GM21423 (cell line): ENCODE results near the gene CHSY1.
"Not testable (repeated sequence)": the region's sequence is repeated elsewhere in the genome, so short reads cannot be mapped to it uniquely, and the experiment has no call there.

Experiments used
- ATAC-seq: cut with Tn5 transposase; IDR thresholded peaks from one replicate; pipeline ENCODE4 v1.9.1; 2021; ENCODE audit warnings: mild to moderate bottlenecking, moderate library complexity; ENCODE audit not compliant: unreplicated experiment

CHSY1 gene, protein sequence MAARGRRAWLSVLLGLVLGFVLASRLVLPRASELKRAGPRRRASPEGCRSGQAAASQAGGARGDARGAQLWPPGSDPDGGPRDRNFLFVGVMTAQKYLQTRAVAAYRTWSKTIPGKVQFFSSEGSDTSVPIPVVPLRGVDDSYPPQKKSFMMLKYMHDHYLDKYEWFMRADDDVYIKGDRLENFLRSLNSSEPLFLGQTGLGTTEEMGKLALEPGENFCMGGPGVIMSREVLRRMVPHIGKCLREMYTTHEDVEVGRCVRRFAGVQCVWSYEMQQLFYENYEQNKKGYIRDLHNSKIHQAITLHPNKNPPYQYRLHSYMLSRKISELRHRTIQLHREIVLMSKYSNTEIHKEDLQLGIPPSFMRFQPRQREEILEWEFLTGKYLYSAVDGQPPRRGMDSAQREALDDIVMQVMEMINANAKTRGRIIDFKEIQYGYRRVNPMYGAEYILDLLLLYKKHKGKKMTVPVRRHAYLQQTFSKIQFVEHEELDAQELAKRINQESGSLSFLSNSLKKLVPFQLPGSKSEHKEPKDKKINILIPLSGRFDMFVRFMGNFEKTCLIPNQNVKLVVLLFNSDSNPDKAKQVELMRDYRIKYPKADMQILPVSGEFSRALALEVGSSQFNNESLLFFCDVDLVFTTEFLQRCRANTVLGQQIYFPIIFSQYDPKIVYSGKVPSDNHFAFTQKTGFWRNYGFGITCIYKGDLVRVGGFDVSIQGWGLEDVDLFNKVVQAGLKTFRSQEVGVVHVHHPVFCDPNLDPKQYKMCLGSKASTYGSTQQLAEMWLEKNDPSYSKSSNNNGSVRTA

DNA sequence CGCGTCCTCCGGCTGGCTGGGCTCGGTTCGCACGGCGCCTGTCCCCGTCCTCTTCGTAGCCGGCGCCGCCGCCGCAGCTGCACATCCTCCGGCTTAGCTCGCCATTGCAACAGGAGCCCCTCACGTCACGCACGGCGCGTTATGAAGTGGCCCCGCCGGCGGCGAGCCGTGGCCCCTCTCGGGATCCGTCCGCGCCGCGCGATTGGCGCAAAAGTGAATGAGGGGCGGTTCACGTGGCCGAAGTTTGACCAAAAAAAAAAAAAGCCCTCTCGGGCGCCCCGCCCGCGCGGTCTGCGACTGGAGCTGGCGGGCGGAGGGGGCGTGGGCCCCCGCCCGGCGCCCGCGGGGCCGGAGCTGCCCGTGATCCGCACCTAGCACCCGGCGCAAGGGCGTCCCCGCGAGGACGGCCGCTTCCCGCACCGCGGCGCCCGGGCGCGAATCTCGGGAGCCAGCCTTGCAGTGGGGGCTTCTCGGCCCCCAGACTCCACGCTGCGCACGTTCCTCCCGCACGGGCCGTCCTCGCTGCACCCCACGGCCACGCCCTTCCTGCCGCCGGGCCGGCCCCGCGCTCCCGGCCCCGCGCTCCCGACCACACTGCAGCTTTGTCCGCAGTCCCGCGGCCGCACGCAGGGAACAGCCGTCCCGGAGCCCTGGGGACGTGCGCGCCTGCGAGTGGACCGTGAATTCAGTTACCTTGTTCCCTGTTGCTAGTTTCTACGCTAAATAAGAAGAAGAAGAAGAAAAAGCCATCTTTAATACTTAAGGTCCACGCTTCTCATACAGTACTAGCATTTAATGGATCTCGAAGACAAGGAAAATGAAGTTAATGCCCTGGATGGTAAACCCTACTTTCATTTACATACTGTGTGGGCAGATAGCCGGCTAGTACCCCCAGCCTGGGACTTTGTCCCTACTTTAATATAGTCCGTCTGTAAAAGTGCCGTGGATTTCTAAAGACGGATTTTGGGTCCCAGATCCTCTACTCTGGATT lies at the start of gene CHSY1:
Gene CHSY1 (minus strand): TSS at position 219 of the 991 bp plus-strand sequence. CDS start 592 bp downstream, outside the sequence.
- ATAC-seq: peak; percentile 71

DNA sequence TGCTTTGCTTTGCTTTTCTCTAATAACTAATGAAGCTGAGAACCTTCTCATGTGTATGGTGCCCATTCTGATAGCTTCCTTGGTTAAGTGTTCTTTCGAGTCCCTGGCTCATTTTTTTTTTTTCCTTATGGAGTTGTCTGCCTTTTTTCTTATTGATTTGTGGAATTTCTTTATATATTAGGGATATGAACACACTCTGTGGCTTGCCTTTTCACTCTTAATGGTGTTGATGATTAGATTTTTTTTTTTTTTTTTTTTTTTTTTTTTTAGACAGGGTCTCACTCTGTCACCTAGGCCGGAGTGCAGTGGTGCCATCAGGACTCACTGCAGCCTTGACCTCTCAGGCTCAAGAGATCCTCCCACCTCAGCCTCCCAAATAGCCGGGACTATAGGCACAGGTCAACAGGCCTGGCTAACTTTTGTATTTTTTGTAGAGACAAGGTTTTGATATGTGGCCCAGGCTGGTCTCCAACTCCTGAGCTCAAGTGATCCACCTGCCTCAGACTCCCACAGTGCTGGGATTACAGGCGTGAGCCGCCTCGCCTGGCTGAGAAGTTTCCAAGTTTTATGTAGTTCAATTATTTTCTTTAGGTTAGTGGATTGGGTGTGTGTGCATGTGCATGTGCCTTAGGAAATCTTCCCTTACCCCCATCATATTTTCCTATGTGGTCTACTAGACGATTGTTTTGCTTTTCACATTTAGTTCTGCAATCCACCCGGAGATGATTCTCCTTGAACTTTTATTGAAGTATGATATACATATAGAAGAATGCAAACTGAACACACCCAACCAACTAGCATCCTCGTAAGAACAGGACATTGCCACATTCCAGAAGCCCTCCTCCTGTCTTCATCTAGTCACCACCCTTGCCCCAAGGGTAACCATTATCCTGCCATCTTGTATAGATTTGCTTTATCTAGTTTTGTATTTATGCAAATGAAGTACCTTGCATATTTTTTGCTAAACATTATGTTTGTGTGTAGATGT lies 44.9 kb upstream of the CHSY1 start:
- no peak for ATAC-seq

DNA sequence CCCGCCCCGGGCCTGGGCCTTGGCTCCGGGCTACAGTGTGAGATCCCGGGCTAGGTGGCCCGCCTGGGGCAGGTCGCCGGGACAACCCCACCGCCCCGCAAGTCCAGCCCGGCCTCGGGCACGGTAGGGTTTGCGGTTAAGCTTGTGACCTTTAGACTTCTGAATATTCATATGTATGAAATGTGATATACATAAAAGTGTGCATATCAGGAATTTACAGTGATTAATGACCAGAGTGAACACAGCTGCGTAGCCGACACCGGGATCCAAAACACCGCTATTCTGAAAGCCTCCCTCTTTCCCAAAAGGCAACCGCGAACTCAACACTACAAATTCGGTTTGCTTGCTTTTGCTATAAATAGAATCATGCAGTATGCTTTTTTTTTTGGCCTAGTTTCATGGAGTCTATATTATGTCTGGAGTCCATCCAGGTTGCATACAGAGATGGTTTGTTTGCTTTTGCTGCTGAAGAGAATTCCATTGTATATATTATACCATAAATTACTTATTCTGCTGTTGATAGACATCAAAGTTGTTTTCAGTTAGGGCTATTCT lies 43.8 kb upstream of the CHSY1 start:
- ATAC-seq: no peak

DNA sequence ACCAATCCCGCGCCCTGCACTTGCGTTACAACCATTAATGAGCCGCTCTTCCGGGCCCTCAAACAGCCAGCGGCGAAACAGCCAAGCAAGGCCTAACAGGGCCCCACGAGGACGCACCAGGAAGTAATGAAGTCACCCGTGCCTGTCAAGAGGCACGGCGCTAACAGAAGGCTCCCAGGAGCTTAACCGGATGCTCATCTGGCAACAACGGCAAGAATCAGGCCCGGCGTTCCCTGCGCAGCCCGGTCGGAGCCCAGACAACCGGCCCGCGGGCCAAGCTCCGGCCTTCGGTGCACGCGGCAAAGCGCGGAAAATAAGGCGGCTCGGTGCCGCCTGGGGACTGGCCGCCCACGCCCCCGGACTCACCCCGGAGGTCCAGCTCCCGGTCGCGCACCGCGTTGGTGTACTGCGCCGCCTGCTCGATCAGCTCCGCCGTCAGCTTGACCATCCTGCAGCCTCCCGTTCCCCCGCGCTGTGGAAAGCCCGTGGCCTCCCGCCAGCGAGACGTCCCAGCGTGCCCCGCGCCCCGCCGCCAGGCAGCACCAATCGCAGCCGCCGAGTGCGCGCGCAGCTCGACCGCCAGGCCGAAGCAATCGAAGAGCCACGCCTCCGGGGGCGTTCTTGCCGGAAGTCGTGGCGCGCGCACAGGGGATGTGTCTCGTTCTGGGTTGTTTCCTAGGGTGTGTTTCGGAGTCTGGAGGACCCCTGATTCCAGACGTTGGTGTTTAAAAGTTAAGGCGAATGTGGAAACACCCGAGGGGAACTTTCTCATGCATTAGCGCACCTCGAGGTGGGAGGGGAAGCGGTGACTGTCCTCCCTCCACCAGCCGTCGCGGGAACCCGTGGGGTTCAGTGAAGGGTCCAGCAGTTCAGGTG lies 43.1 kb upstream of the CHSY1 start, which contains the start of gene SNRPA1:
Gene SNRPA1 (minus strand): TSS at position 518 of the 876 bp plus-strand sequence. CDS start 70 bp downstream, at position 448.
- peak; percentile 77 for ATAC-seq

DNA sequence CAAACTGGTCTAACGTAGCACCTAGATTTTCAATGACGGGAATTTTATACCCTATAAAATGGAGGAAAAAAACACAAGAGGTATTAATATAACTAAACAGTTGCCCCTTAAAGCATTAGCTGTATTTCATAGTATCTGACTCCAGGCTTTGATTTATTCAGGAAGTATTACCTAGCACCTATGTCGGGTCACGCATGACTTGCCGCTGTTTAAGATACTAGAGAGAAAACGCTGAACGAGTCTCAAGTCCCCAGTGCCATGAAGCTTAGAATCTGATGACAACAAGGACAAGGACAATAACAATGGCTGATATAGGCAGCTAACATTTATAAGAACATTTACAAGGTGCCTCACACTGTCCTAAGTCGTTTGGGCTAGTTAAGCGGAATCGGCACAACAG lies 41.3 kb upstream of the CHSY1 start:
- ATAC-seq: no peak

DNA sequence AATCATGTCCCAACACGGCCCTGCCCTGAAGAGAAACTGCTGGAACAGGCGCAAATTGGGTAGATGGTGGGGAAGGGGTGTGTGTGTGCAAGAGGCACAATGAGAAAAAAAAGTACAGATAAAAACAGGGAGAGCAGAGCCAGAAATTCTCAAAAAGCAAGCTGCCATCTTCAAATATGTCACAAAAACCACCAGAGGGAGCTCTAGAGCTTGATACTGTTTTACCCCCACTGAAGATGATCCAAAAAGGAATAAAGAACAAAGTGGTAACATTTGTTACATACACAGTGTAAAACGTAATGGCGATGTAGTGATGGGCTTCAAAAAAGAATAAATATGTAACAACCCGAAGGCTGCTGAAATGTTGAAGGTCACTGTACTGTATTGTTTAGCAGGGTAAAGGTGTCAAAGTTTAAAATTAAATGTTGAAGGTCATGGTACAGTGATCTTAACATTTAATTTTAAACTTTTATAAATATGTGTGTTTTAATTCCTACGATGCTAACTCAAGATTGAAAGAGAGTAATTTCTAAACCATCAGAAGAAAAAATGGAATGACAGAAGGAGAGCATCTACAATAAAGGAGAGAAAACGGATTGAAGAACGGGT lies 37.2 kb upstream of the CHSY1 start:
- no peak for ATAC-seq

DNA sequence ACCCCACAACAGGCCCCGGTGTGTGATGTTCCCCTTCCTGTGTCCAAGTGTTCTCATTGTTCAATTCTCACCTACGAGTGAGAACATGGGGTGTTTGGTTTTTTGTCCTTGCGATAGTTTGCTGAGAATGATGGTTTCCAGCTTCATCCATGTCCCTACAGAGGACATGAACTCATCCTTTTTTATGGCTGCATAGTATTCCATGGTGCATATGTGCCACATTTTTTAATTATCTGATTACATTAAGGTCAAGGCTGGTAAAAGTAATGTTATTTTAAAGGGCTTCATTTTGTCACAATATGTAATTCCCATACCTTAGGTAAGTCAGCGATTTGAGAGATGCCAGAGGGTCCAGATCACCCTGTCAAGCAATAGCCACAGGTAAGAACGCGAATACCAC lies 35.5 kb upstream of the CHSY1 start:
- not testable (repeated sequence) for ATAC-seq

DNA sequence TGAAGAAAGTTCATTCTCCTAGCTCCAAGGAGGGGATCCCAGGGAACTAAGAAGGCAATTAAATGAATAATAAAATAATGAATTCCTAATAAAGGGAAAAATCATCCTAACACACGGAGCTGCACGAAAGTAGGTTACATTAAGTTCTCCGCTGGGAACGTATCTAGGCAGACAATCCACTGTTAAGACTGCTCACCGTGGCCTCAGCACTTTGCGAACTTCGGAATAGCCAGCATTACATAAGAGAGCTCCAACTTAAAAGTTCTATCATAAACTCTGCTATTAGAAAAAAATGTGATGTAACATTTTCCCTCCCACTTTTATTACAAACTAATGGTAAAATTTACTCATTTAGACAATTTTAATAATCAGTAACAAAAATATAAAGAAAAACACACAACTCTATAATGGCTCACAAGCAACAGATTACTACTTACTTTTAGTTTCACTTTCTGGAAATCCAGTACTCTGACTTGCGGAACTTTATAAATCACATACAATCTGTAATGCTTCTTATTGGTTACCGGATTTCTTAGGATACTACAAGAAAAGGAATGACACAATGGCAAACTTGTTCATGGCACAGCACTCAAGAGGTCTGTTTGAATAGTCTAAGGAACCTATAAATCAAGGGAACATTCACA lies 34.7 kb upstream of the CHSY1 start:
- ATAC-seq: no peak

DNA sequence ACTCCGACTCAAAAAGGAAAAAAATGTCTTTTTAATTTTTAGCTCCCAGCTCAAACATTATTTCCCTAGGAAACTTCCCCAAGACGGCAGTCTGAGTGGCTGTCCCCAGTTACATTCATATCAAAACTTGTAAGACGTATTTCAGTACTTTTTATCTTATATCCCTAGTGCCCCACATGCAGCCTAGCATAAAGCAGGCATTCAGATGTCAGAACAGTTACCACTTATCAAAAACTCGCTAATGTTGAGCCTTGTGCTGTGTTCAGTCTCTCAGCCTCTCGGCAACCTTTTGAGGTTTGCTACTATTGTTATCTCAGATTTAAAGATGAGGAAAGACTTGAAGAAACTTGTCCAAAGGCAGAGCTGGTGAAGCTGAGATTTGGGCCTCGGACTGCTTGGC lies 32.1 kb upstream of the CHSY1 start:
- ATAC-seq: no peak

DNA sequence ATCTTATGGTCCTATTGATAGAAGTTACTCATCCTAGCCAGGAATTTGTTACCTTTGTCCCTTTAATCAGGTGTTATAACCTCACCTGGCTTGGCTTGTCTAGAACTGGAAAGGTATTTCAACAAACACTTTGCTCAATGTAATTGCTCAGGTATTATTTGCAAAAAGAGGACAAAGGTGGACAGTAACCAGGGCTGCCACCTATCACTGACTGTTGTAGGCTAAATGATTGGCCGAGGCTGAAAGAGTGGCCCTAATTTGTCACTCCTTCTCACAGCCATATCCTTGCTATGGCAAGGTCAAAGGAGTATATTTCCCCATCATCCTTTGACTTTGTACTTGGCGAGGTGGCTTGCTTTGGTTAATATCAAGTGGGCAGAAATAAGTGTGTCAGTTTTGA lies 28.2 kb upstream of the CHSY1 start:
- no peak for ATAC-seq

DNA sequence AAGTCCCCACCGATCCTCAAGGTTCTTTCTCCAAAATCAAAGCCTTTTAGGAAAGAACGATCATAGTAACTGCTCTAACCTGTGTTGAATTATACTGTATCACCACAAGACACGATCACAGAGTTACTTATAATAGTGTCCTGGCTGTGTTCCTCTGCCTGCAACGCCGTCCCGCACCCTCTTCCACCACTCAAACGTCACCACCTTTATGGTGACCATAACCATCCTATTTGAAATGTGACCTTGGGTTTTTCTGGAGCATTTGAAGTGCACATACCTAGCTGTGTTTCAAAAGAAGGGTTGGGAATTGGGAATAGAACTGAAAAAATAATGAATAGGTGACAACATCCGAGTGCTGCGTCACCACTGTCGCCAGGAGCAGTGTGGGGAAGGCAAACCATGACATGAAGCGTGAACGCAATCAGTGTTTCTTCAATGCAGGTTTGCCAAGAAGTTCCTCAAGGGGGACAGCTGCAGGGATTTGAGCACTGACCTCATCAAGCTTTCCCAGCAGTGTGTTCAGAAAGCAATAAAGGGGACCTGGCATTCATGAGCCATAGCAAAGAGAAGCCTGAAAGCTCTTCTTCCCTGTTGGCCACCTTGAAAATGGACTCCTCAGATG lies 26.2 kb upstream of the CHSY1 start:
- ATAC-seq: no peak

DNA sequence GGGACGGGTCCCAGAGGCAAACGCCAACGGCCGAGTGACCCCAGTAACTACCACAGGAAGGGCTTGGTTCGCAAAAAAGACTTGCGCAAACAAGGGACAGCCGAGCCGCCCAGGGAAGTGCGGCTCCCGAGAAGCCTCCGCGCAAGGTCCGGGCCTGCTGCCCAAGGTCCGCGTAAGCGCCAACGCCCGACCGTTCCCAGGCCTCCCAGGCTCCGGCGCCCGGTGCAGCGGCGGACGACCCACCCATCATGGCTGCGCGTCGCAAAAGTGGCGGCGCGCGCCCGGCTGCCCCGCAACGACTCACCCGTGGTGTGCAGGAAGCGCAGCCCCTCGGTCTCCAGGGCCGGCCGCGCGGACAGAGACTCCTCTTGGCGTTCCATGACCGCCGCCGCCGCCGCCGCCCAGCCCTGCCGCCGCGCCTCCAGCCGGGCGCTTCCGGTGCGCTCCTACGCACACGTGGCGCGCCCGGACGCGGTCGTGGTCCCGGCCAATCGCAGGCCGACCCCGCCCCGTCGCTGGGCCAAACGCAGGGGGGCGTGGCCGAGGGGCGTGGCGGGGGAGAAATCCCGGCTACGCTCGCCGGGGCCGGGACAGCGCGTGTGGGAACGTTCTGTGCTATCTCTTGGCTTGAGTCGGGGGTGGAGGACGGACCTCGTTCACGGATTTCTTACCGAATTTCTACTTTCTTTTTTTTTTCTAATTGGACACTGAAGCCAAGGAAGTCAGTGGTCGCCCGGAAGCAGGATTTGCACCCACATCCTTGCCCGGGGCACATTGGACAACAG lies 25.4 kb upstream of the CHSY1 start, which contains the start of gene SELENOS:
Gene SELENOS (minus strand): TSS at position 448 of the 785 bp plus-strand sequence. CDS start 68 bp downstream, at position 380.
- ATAC-seq: peak; percentile 93

DNA sequence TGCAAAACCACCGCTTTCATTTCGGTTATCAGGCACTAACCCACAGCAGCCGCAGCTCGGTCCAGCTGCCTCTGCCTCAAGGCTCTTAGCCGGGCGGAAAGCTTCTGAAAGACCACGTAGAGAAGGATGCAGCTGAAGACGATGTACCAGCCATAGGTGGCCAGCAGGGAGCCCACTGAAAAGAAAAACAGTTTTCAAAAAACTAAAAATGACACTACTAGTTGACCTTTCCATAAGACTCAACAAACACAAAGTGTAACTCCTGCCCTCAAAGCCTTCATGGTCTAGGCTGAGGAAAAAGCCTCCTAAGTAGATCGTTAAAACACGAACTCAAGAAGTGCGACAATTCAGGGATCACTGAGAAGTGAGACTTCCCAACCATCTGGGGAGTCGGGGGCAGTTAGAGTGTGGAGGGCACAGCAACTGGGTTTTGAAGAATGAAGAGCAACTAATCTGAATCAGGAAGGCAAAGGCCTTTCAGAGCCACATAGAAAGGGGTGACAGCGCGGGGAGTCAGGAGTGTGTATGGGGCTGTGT lies 24.7 kb upstream of the CHSY1 start:
- ATAC-seq: peak; percentile 41

DNA sequence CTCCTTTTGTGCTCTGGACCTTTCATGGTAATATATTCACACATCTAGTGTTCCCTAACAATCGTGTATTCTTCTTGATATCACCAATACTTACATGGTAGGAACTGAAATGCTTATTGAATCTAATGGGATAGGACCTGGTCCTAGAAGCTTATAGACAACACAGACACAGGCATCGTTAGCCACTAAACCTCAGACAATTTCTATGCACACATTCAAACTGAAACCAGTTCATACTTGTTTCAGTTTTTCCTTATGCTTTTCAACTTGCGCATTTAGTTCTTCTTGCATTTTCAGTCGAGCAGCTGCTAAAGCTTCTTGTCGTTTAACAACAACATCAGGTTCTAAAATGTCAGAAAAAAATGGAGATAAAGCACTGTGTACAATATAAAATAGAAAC lies 23.2 kb upstream of the CHSY1 start:
- ATAC-seq: peak; percentile 28

DNA sequence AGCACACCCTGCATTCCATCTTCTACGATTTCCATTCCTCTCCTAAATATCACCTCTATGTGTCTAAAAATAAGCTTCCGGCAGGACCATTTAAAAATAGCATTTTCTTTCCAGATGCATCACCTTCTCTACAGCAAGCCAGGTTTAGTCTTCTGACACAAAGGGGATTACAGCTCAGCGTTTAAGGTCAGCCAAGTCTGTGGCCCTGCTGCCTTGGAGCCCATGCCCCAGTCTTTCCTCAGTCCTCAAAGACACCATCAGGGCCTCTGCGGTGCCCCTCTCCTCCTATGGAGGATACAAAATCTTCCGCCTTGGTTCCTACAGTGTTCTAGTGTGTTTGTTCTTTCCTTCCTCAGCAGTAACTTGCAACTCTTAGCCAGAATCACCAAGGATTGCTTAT lies 21.7 kb upstream of the CHSY1 start:
- no peak for ATAC-seq

DNA sequence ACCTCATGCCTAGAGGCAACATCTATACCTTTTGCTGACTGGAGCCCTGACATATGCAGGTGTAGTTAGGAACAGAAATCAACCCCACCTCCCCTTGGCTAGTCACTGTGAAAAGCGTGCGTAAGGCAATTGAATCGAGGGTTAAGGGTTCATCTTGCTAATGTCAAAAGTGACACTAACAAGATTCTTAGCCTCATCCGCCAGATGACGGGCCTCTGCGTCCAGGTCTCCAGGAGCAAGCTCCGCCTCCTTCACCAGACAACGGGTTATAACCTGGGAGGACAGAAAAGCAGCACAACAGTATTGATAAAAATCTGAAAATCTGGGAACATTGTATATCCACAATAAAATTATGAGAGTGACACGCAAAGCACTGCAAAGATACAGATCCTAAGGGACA lies 20.7 kb upstream of the CHSY1 start:
- no peak for ATAC-seq
